NCI-H187 (cell line): ENCODE measurements around the gene DOK3.

Source experiments
- DNase-seq, 2 experiments: peaks; one replicate each; lab custom pipeline; 2025; lab: John Stamatoyannopoulos, UW

Gene DOK3

DNA sequence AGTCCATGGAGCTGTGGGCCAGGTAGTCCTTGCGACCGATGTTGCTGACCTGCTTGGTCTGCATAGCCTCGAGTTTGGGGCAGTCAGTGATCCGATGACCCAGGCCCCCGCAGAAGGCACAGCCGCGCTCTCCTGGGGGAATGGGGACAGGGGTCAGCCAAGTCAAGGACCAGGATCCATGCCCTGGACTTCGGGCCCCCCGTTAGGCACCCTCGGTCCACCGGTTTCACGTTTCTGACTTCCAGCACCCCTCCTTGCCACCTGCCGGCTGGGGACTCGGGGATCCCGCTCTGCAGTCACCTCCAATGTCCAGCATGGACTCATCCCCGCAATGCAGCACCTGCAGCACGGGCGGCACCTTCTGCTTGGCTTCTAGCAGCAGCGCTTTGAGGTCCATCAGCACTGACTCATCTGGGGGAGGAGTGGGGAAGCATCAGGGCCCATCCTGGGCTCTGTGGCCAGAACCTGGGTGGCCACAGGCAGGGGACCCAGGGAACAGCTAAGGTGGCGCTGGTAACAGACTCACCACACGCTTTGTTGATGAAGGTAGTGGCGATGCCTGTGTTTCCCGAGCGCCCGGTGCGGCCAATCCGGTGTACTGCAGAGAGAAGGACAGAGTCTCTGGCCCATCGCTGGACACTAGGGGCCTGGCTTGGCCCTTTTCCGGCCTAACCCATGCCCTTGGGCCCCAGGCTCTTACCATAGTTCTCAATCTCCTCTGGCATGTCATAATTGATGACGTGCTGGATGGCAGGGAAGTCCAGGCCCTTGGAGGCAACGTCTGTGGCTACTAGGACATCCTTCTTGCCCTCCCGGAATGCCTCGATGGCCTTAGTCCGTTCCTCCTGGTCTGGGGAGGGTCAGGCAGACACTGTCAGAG, 2.4 kb upstream of the DOK3 start:
- DNase-seq: no peak

DNA sequence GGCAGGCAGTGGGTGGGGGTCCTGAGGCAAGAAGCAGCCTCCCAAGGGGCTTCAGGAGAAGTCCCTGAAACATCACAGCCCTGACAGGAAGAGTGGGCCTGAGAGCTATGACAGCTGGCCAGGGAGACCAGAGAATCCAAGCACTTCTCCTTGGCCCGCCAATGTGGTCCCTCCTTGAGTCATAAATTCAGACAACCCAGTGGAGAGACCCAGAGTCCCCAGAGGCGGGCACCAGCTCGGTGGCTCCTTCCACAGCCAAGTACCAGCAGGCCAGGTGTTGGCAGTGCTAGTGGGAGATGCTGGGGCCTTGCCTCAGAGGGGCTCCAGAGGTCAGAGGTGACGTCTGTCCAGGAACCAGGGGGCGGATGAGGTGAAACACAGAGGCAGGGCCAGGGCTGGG, 1.6 kb upstream of the DOK3 start:
- no peak for DNase-seq

DNA sequence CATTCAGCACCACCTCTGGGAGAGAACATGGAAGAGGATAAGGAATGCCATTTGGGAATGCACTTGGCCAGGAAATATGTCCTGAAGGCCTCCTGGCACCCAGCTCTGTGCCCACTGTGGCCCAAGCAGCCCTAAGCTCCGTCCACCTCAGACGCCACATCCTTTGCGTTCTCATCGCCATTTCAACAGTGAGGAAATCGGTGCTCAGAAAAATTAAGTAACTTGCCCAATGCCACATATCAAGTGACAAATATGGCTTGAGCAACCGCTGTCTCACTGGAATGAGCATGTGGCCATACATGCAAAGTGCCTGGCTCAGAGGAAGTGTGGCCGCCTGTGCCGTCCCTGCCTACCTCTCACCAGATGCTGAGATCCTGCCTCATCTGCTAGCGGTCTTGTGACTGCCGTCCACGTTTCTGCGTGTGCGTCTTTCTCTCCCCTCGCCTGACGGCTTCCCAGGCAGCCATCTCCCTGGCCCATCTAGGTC, 984 bp upstream of the DOK3 start:
- DNase-seq: no peak

DNA sequence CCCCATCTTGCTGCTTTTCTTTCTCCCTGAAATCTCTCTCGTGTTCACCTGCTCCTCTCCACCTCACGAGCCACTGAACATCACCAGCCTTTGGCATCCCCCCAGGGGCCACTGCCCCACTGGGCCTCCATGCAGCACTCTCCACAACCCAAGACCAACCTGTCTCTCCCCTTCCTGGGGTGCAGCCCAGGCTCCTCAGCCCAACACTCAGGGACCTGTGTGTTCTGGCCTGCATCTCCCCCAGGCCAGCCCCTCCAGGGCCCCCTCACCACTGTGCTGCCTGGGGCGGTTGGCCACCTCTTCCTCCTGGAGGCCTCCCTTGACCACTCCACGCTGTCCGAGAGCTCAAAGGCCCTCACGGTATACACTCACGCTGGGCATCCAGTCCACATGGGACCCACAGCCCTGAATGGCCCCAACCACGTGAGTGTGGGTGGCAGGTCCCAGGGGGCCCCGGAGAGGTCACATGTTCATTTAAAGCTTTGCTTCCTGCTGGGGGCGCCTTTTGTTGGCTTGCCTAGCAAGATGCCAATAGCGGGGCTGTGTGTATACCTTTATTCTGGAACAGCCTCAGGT, 453 bp upstream of the DOK3 start:
- no peak for DNase-seq

DNA sequence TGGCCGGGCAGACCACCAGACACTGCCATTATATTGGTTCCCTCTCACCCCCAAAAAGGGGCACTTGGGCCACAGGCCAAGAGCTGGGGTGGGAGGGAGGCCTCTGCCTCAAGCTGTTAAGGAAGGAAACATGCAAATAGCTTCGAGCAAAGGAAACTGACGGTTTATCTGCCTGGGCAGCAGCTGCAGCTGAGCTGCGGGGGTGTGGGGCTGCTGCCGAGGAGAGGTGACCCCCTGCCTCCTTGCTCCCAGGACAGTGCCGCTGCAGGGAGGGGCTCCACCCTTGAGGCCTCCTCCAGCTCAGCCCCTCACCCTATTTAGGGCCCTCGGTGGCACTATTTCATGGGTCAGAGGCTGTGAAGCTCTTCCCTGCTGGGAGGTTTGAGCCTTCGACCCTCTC, 789 bp downstream of the DOK3 start:
- DNase-seq: no peak

DNA sequence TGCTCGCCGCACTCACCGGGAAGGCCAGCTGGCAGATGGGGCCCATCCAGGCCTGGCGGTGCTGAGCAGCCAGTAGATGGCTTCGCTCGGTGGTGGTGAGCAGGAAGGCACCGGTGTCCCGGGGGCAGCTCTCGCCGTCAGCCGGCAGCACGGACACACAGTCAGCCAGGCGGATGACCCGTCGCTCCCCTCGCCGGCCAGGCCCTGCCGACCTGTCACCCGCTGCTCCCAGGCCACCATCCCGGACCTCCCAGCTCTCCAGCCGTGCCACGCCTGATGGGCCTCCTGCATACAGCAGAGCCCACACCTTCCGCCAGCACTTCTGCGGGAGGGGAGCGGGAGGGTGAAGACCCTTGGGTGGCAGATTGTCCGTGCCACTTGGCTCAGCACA, 1.4 kb downstream of the DOK3 start:
- DNase-seq: no peak

DNA sequence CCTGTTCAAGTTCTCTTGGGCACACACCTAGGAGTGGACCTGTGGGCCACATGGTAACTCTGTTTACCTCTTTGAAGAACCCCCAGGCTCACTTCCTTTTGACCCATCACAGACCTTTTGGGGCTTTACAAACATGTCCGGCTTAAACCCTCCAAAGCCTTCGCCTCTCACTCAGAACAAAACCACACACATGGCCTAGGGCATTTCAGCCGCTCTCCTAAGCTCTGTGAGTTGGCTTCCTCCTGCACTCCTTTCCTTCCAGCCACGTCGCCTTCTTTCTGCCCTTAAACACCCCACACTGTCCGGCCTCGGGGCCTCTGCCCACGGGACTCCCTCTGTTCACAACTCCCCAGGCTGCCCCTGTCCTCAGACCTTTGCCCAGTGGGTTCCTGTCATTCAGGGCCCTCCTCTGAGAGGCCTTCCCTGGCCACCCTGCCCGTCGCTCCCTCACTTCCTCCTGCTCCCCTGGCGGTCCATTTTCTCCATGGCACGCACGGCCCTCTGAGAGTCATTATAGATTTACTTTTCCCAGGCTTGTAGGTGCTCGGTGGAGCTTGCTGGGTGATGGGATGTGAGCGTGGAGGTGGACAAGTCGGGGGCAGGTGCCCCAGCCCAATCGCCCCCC, 1.9 kb downstream of the DOK3 start:
- no peak for DNase-seq

DNA sequence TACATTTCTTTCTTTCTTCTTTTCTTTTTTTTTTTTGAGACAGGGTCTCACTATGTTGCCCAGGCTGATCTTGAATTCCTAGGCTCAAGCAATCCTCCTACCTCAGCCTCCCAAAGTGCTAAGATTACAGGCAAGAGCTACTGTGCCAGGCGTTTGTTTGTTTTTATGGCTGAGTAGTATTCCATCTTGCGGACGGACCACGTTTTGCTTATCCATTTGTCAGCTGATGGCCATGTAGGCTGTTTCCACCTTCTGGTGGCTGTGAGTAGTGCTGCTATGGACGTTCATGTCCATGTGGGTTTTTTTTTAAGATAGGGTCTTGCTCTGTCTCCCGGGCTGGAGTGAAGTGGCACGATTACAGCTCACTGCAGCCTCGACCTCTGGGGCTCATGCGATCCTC, 2.5 kb downstream of the DOK3 start:
- DNase-seq: no peak

DNA sequence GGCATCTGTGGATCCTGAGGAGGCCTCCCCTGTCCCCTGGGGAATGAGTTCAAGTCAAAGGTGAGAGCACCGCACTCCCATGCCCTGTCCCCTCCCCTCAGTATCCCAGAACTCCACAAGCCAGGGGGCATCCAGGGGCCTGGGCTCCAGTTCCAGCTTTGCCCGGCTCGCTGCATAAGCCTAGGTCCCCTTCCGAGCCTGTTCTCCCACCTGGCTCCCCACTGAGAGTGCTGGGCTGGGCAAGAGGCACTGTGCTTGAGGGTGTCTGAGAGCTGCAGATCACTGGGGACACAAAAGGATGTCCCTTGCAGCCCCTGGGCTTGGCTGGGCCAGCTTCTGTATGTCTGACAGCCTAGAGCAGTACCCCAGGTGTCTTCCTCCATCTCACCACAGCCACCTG, 4.6 kb downstream of the DOK3 start:
- DNase-seq: no peak

DNA sequence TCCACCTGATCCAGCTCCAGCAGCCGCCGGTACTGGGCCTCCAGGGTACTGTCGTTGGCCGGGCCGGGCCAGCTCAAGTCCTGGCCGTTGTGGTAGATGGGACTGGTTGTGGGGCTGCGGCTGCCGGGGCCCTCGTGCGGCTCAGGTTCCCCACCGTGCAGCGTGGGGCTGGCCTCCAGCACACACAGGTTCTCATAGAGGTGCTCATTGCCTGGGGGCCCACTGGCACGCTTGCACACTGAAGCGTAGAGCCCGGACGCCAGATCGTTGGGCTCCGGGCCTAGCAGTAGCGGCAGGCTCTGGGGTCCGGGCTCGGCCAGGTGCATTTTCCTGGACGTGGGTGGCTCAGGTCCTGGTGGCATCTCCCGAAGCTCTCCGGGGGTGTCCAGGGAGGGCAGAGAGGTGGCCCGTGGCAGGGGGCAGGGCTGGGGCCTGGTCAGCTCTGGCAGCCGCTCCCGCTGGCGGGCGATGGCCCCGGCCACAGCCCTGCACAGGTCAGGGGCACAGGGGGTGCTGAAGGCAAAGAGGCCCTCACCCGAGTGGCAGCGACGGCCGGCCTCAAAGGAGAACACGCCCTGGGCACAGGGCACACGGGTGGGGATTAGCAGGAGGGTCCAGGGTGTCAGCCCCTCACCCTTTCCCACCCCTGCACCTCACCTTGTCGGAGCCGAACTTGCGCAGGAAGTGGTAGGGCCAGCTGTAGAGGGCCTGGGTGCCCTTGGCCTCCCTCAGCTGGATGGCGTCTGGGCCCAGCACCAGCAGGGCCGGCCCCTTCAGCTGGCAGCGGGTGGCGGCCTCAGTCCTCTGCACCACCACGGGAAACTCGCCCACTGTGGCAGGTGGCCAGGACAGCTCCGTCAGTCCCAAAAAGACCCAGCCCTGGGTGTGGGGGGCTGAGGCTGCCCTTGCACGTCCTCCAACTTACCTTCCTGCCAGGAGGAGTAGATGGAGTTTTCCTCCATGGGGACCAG, 5.3 kb downstream of the DOK3 start:
- DNase-seq: no peak

DNA sequence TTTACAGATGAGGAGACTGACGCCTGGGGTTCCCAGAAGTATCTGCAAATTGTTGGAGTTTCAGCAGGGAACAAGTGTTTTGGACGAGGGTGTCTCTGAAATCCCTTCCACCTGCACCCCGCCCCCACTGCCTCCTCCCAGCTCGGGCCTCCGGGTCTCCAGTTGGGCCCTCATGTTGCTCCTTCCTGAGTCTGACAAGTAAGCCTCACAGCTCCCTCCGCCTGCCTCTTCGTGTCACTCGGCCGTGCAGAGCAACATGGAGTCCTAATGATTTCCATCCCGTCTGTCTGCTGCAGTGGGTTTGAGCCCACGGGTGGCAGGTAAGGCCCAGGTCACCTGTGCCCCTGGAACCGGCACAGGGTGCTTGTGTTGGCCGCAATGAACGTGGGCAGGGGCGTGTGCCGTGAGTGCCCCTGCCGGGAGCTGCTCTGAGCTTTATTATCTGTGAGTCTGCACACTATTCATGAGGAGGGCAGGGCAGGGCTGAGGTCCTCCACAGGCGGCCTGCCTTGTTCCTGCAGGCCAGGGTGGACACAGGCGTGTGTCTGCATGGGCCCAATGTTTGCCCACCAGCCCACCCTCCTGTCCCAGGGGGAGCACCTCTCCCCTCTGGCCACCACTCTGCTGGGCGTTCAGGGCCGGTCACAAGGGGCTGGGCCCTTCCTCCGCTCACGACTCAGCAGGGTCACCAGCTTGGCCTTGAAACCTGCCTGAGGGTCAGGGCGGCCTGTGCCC, 6.1 kb downstream of the DOK3 start:
- DNase-seq: no peak

DNA sequence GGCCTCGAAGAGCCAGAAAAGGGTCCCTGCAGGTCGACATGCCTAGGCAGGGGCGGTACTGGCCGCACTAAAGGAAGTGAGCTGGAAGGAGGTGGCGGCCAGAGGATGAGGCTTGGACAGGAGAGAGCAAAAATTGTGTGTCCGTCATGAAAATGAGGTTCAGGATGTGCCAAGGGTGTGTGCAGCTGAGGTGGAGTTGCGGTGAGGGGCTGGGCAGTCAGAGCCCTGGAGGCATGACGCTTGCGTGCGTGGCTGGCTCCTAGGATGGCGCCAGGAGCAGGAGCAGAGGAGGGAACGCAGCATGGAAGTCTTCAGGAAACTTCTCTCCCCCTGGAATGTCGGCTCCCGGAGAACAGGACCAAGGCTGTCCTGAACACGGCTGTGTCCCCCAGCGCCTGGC, 6.7 kb downstream of the DOK3 start:
- no peak for DNase-seq

DNA sequence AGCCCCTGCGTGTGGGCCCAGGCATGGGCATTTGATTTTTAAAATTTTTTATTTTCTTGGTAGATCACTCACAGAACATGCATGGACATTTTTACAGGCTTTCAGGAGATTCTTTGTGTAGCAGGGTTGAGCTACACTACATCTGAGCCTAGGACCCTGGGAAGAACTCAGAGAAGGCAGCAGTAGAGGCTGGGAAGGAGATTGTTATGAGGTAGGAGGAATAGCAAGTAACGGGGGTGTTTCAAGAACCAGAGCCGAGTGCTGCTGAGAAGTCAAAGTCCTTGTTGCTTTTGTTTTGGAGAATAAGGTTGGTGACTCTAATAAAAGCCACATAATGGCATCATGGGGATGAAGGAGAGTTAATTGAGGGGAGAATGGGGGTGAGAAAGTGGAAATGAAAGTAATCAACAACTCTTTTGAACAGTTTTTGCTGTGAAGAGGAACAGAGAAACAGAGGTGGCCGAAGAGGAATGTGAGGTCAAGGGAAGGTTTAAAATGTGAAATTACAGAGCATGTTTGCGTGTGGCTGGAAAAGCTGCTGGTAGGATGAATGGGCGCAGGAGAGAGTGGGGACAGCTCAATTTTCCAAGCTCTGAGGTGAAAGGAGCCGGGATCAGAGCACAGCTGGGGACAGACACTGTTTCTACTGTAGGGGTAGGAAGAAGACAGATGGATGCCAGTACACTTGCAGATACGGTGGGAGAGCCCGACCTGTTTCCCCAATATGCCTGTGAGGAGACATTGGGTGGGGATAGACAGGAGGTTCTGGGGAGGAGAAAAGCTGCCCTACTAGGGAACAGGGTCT, 7.5 kb downstream of the DOK3 start:
- no peak for DNase-seq

DNA sequence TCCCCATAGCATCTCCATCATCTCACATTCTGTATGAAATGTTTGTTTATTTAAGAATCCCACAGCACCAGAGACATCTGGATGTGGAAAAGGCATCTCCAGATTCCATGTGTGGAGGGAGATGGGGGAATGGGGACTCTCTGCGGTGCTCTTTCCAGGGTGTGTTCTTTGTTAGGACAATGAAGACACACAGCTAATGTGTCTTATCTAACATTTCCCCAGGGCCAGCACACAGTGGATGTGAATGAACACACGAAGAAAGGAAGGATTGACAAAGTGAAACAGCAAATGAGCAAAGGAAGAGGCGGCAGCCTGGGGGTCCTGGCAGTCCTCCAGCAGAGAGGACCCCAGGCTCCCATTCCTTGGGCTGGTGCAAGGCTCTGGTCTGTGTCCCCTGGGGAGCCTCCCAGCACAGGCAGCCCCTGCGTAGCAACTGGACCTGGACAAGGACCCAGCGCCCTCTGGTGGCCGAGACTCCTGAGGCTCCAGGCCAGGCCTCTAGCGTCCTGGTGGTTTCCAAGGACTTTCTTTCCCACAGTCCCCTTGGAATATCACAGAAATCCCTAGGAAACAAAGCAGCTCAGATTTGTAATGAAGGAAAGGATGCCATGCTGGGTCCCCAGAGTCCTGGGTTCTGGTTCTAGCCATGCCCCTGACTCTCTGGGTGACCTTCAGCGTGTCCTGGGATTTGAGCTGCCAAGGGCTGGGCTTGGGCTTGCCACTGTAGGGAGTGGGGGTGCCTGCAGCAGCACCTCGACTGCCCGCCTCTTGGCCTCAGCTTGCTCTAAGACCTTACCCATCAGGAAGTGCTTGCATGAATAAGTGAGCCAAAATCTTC, 8.7 kb downstream of the DOK3 start:
- peak; percentile 60 to 67 for DNase-seq

DNA sequence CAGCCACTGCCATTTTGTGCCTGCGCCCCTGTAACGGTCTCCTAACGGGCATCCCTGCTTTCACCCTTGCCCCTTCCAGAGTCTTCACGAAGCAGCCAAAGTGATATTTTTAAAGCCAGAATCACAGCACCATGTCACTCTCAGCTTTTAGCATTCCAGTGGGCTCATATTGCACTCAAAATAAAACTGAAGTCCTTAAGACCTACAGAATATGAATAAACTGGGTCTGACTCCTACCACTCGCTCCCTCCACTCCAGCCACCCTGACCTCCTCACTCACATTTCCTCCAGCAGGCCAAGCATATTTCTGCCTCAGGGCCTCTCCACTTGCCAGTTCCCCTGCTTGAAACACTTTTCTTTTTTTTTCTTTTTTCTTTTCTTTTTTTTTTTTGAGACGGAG, 9.8 kb downstream of the DOK3 start:
- DNase-seq: no peak

DNA sequence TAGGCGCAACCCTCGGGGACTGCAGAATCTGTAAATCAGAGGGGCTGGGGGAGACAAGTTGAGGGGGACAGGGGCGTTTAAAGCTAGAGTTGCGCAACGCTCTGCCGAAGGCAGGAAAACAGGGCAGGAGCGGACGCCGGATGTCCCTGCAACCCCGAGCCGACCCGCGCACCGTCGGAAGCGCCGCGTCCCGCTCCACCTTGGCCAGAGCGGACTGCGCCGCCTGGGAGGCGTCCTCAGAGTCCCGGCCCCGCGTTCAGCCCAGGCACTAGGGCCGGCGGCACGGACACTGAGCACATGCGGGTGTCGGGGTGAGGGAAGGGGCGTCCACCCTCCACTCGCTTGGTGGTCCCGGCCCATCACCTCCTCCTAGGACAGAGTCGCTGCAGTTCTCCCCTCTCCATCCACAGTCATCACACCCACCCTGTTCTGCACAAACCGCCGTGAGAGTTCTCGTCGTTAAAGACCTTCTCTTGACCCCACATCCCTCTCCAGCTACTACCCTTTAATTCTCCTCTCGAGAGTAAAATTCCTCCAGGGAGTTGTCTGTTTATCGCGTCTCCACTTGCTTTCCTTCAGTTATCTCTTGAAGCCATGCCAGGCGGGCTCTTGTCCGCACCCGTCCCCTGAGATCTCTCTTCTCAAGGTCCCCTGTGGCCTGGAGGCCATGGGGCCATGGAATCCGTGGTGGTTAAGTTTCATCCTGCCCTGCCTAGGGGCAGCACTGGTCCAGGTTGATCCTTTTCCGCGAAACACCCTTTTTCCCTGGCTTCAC, 11.4 kb downstream of the DOK3 start:
- no peak for DNase-seq

DNA sequence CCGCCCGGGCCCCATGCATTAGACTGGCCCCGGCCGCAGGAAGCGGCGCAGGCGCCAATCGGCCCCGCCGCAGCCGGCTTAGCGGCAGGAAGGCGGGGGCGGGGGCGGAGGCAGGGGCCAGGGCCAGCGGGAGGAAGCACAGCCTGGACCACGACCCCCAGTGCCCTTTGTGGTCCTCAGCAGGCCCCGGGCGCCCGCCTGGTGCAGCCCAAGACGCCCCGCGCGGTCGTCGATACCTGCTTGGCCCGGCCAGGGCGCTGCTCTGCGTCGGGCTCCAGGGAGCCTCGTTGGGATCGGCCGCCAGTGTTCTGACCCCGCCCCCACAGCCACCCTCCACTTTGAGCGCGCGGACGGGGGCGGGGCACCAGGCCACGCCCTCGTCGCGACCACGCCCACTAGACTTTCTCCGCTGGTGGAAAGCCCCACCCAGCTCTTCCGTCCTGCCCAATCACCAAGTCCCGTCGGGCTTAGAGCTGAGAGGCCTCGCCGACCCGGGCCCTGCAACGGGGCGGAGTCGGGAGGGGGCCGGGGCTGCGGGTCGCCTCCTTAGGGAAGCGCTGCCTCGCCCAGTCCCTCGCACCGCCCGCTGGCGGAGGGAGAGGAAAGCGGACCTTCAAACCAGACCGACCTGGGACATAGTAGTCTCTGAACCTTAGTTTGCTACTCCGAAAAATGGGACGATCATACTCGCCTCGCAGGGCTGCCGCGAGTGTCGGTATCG, 12.2 kb downstream of the DOK3 start, which contains the start of gene PDLIM7:
TSS of gene PDLIM7 (minus strand) at position 313 of the 721 bp plus-strand sequence. CDS start 1,092 bp downstream, outside the sequence.
- DNase-seq: peak; percentile 81 to 93
